ENCODE results near the gene SLC25A39. TPM values are rescaled to one million over a fixed set of nuclear protein-coding genes. Genes with fewer than 3 reads are reported as not detected.
"Not testable (repeated sequence)": the region's sequence is repeated elsewhere in the genome, so short reads cannot be mapped to it uniquely, and the experiment has no call there.

The SLC25A39 gene
- total RNA-seq, 4 donors from 2014 or later, result 93.2 to 148 (median 107) TPM

- no peak overlapping the region for H3K27ac ChIP-seq
- intact Hi-C loops (cut with DNase I), result no loop called here
- H3K9me3 ChIP-seq, result no peaks in the 10 kb centered on the region
- TF ChIP-seq, protein P1, sequence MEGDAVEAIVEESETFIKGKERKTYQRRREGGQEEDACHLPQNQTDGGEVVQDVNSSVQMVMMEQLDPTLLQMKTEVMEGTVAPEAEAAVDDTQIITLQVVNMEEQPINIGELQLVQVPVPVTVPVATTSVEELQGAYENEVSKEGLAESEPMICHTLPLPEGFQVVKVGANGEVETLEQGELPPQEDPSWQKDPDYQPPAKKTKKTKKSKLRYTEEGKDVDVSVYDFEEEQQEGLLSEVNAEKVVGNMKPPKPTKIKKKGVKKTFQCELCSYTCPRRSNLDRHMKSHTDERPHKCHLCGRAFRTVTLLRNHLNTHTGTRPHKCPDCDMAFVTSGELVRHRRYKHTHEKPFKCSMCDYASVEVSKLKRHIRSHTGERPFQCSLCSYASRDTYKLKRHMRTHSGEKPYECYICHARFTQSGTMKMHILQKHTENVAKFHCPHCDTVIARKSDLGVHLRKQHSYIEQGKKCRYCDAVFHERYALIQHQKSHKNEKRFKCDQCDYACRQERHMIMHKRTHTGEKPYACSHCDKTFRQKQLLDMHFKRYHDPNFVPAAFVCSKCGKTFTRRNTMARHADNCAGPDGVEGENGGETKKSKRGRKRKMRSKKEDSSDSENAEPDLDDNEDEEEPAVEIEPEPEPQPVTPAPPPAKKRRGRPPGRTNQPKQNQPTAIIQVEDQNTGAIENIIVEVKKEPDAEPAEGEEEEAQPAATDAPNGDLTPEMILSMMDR (IDR thresholded peaks at IDR 0.05), result no peak
- no peak for TF ChIP-seq POLR2A (IDR thresholded peaks at IDR 0.05)
- 70 to 92% methylated on average over 3 of the region's 3 CpGs for WGBS, 2 donors
- no peaks in the 10 kb centered on the region for H3K36me3 ChIP-seq
- no peak for DNase-seq
- peaks cover 0 to 7% (median 0%) of the 10 kb centered on the region in 4 donors for H3K27me3 ChIP-seq
- H3K4me3 ChIP-seq, result no peak overlapping the region
- H3K4me1 ChIP-seq, result peaks cover 5 to 64% (median 8%) of the 10 kb centered on the region in 3 donors
Observed at GRCh38 chr17:44335564-44335963, 10.9 kb upstream of the SLC25A39 start.

DNA sequence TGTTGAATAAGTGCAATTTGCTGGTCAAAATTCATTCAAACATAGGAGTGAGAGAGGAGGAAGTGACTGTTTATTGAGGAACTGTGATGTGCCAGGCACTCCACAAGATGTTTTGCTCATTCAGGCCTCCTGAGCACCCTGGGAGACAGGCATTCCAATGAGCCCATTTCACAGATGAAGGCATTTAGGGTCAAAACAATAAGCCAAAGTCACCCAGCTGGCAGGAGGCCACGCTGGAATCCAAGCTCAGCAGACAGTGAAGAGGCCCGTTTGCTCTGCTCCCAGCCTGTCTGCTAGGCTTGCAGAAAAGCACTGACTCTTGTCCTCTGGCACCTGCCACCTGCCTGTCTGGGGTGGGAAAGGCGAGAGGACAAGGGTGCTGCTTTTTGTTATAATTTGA is 10.1 kb upstream of the SLC25A39 start:
- Histone ChIP-seq H3K4me3 (no peak overlapping the region), H3K27ac (no peak overlapping the region), H3K9me3 (no peaks in the 10 kb centered on the region), H3K36me3 (no peaks in the 10 kb centered on the region), H3K27me3 (peaks cover 0 to 7% (median 0%) of the 10 kb centered on the region in 4 donors), H3K4me1 (peaks cover 5 to 56% (median 8%) of the 10 kb centered on the region in 3 donors)
- no peak for TF ChIP-seq POLR2A (IDR thresholded peaks at IDR 0.05)
- TF ChIP-seq, protein P1 (IDR thresholded peaks at IDR 0.05), result no peak
- no peak for DNase-seq
- intact Hi-C loops (cut with DNase I), result no loop called here
- WGBS, 2 donors, result 43 to 54% methylated on average over 2 to 3 of the region's 3 CpGs

GRCh38 chr17:44334315-44334714 is 9.7 kb upstream of the SLC25A39 start:
- intact Hi-C loops (cut with DNase I), result no loop called here
- TF ChIP-seq, protein P1 (IDR thresholded peaks at IDR 0.05), result no peak
- no peak for TF ChIP-seq POLR2A (IDR thresholded peaks at IDR 0.05)
- Histone ChIP-seq H3K27me3 (peaks cover 0 to 7% (median 0%) of the 10 kb centered on the region in 4 donors), H3K4me1 (peaks cover 5 to 52% (median 8%) of the 10 kb centered on the region in 3 donors), H3K36me3 (no peaks in the 10 kb centered on the region), H3K27ac (peak overlapping the region in 1 of 4 donors; percentile 5), H3K9me3 (no peaks in the 10 kb centered on the region), H3K4me3 (no peak overlapping the region)
- 81% methylated on average over 2 of the region's 2 CpGs for WGBS, 2 donors
- DNase-seq, result no peak

DNA sequence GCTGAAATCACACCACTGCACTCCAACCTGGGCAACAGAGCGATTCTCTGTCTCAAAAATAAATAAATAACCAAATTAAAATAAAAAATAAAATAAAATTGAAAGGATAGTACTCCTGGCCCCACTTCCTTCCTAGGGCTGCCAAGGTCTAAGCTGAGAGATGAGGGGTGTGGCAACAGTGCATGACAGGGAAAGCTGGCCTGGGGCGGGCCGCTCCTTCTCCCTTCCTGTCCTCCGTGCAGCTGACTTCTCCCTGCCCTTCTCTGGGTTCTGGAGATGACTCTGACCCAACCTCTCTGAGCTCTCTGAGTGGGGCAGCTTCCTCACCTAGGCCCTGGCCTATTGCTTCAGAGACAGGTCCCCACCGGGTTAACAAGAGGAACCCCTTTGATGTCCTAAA is 8.7 kb upstream of the SLC25A39 start:
- intact Hi-C loops (cut with DNase I), result no loop called here
- H3K27ac ChIP-seq, result peak overlapping the region in 3 of 4 donors; percentile 32 to 69 (median 53)
- 37 to 44% methylated on average over 4 to 5 of the region's 5 CpGs for WGBS, 2 donors

DNA sequence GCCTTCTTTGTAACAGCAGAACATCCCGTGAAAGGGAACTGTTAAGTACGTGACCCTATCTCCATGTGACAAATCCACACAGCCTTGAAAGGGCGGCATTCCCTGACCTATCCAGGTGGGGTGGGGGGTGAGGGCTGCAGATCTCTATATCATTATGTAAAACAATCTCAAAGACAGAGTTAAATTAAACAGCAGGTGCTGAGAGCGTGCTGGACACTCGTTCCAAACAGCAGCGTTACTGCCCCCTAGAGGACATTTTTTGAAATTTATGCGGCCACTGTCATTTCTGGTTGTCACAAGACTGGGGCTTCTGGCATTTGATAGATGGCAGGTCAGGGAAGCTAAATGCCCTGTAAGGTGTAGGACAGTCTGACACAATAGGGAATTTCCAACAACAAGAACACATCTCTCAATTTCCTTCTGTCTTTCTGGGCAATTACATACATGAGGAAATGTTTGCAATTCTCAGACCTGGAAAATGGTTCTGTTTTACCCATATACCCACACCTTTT is 6.7 kb upstream of the SLC25A39 start:
- Histone ChIP-seq H3K9me3 (no peaks in the 10 kb centered on the region), H3K36me3 (no peaks in the 10 kb centered on the region), H3K27me3 (peaks cover 0 to 1% (median 0%) of the 10 kb centered on the region in 4 donors), H3K4me3 (no peak overlapping the region), H3K27ac (no peak overlapping the region), H3K4me1 (peaks cover 10 to 57% (median 12%) of the 10 kb centered on the region in 3 donors)
- intact Hi-C loops (cut with DNase I), result no loop called here
- WGBS, 2 donors, result 4 to 5% methylated on average over 7 of the region's 7 CpGs
- DNase-seq, result no peak
- TF ChIP-seq POLR2A (IDR thresholded peaks at IDR 0.05), result no peak
- TF ChIP-seq, protein P1 (IDR thresholded peaks at IDR 0.05), result peak; percentile 69 to 83 (median 79)

More for the DNA sequence above, 8.7 kb upstream of the SLC25A39 start:
- no peak for DNase-seq
- no peaks in the 10 kb centered on the region for H3K36me3 ChIP-seq
- no peak overlapping the region for H3K4me3 ChIP-seq
- H3K27me3 ChIP-seq, result peaks cover 0 to 7% (median 0%) of the 10 kb centered on the region in 4 donors
- H3K9me3 ChIP-seq, result no peaks in the 10 kb centered on the region
- peaks cover 5 to 47% (median 5%) of the 10 kb centered on the region in 3 donors for H3K4me1 ChIP-seq
- TF ChIP-seq POLR2A (IDR thresholded peaks at IDR 0.05), result no peak
- TF ChIP-seq, protein P1 (IDR thresholded peaks at IDR 0.05), result no peak

- DNase-seq; H3K36me3 ChIP-seq; H3K27ac ChIP-seq; H3K27me3 ChIP-seq; H3K9me3 ChIP-seq; H3K4me3 ChIP-seq; intact Hi-C loops (cut with DNase I): not testable (repeated sequence)
- 84 to 91% methylated on average over 3 to 5 of the region's 5 CpGs for WGBS, 2 donors
- peaks cover 16 to 68% (median 19%) of the 10 kb centered on the region in 3 donors for H3K4me1 ChIP-seq
Observed at GRCh38 chr17:44330263-44330662, 5.6 kb upstream of the SLC25A39 start.

DNA sequence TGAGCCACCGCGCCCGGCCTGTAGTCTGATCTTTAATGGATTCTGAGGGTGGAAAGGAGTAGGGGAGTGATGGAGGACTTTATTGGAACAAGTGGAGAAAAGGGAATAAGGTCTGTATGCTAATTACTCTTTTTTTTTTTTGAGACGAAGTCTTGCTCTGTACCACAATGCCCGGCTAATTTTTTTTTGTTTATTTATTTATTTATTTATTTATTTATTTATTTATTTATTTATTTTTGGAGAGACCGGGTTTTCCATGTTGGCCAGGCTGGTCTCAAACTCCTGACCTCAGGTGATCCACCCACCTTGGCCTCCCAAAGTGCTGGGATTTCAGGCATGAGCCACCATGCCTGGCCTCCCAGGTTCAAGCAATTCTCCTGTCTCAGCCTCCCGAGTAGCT is 4.9 kb upstream of the SLC25A39 start:
- H3K9me3 ChIP-seq; intact Hi-C loops (cut with DNase I); DNase-seq; H3K4me3 ChIP-seq; H3K27ac ChIP-seq; H3K36me3 ChIP-seq; H3K27me3 ChIP-seq: not testable (repeated sequence)
- WGBS, 2 donors, result 82 to 89% methylated on average over 6 to 7 of the region's 7 CpGs
- peaks cover 16 to 72% (median 19%) of the 10 kb centered on the region in 3 donors for H3K4me1 ChIP-seq
